HepG2 (cell line): ENCODE data around the gene ZBTB21. TPM values are rescaled to one million over a fixed set of nuclear protein-coding genes. Genes with fewer than 3 reads are reported as not detected.
A peak's percentile ranks its signal among the peaks of the same experiment; 100 is the strongest.

Source experiments
- CREBL2 ChIP-seq: sonication (generic); formaldehyde crosslinking; IDR thresholded peaks from 2 replicates; pipeline ENCODE4 v1.8.1; 2023; ENCODE audit warnings: missing genetic modification reagents, mild to moderate bottlenecking, borderline replicate concordance
- FOXP4 ChIP-seq: sonication (generic); formaldehyde crosslinking; IDR thresholded peaks from 2 replicates; pipeline ENCODE4 v1.4.0; 2020; ENCODE audit warnings: missing genetic modification reagents
- HNF4A ChIP-seq: sonication (generic); formaldehyde crosslinking; IDR thresholded peaks from 2 replicates; pipeline ENCODE4 v1.4.0; 2020; ENCODE audit warnings: missing genetic modification reagents
- KDM6A ChIP-seq: IDR thresholded peaks from 2 replicates; pipeline ENCODE4 v1.6.1; 2016; ENCODE audit warnings: low read depth
- MTF2 ChIP-seq: sonication (generic); formaldehyde crosslinking; IDR thresholded peaks from 2 replicates; pipeline ENCODE4 v1.5.0; 2020; ENCODE audit warnings: missing genetic modification reagents, borderline replicate concordance
- NFE2 ChIP-seq: sonication (generic); formaldehyde crosslinking; IDR thresholded peaks from 2 replicates; pipeline ENCODE4 v1.4.0; 2020; ENCODE audit warnings: missing genetic modification reagents
- REL ChIP-seq: sonication (generic); formaldehyde crosslinking; conservative IDR thresholded peaks from 2 replicates; pipeline ENCODE4 v1.8.0; 2022; ENCODE audit warnings: mild to moderate bottlenecking, missing genetic modification reagents, moderate library complexity
- U2AF1 ChIP-seq: fragments of 200-400 bp; formaldehyde crosslinking; optimal IDR thresholded peaks from 2 replicates; pipeline ENCODE3; 2017; ENCODE audit warnings: mild to moderate bottlenecking, low read depth, low read length
- ZBTB7B ChIP-seq: sonication (generic); formaldehyde crosslinking; IDR thresholded peaks from 2 replicates; pipeline ENCODE4 v1.4.0; 2020; ENCODE audit warnings: missing genetic modification reagents
- ZNF317 ChIP-seq: sonication (generic); formaldehyde crosslinking; IDR thresholded peaks from 2 replicates; pipeline ENCODE4 v1.5.0; 2020; ENCODE audit warnings: mild to moderate bottlenecking, missing genetic modification reagents
- ZNF549 ChIP-seq: sonication (generic); formaldehyde crosslinking; IDR thresholded peaks from 2 replicates; pipeline ENCODE4 v1.5.0; 2020; ENCODE audit warnings: missing genetic modification reagents
- ZNF687 ChIP-seq: sonication (generic); formaldehyde crosslinking; IDR thresholded peaks from 2 replicates; pipeline ENCODE4 v1.5.1; 2020; ENCODE audit warnings: mild to moderate bottlenecking, missing genetic modification reagents, moderate library complexity
- ZNF75D ChIP-seq: sonication (generic); formaldehyde crosslinking; IDR thresholded peaks from 2 replicates; pipeline ENCODE4 v1.8.1; 2023; ENCODE audit warnings: missing genetic modification reagents, mild to moderate bottlenecking, borderline replicate concordance
- polyA plus RNA-seq, 8 experiments: library from polyadenylated mRNA; depleted of rRNA in 3 of 8; stranded (reverse) in 7 of 8; unstranded in 1 of 8; fragments of >200 nt; fragmentation: Illumina TruSeq in 4 of 8; extraction: Trizol in 4 of 8; gene quantifications; 2 replicates each; pipeline versions ENCODE4 v1.2.1 to v1.2.3, GENCODE V29; 2011 to 2016; ENCODE audit warnings: low read depth in 4 of 8, missing spikeins in 1 of 8, mixed read lengths in 1 of 8; ENCODE audit not compliant: insufficient read depth in 1 of 8
- total RNA-seq, 5 experiments: library from RNA; depleted of rRNA; stranded (reverse); fragments of >200 nt; fragmentation: Illumina TruSeq; extraction: Trizol; gene quantifications; 2 replicates each; pipeline ENCODE4 v1.2.3, GENCODE V29; 2016; ENCODE audit warnings: low read depth in 1 of 5
- TF ChIP-seq, protein P1 (sequence below), 2 experiments: sonication (generic) in 1 of 2; formaldehyde crosslinking in 1 of 2; IDR thresholded peaks; 2 replicates each; pipeline versions ENCODE4 v1.5.1 to v1.6.1; 2011 to 2020; ENCODE audit warnings: borderline replicate concordance in 1 of 2, low read depth in 1 of 2, low read length in 1 of 2, mild to moderate bottlenecking in 1 of 2, missing genetic modification reagents in 1 of 2, moderate library complexity in 1 of 2
- TF ChIP-seq, protein P2 (sequence below): sonication (generic); formaldehyde crosslinking; IDR thresholded peaks from 2 replicates; pipeline ENCODE4 v1.5.0; 2020; ENCODE audit warnings: missing genetic modification reagents

ZBTB21 gene
- total and polyA plus RNA-seq, 2 of the 13 experiments (the other 11 are each of a cell fraction or from before 2014, with no cell fraction given): 4.5 to 6.1 TPM

GRCh38 chr21:42009018-42009830 is 936 bp downstream of the ZBTB21 start (continued):
- TF ChIP-seq MTF2 (CRISPR knock-in tag): no peak
- TF ChIP-seq KDM6A (CRISPR knock-in tag): no peak
- TF ChIP-seq, protein P1, sequence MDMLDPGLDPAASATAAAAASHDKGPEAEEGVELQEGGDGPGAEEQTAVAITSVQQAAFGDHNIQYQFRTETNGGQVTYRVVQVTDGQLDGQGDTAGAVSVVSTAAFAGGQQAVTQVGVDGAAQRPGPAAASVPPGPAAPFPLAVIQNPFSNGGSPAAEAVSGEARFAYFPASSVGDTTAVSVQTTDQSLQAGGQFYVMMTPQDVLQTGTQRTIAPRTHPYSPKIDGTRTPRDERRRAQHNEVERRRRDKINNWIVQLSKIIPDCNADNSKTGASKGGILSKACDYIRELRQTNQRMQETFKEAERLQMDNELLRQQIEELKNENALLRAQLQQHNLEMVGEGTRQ (IDR thresholded peaks at IDR 0.05; ENCODE audit: low read depth, low read length): no peak
- TF ChIP-seq, protein P1 (CRISPR knock-in tag; IDR thresholded peaks at IDR 0.05; ENCODE audit: borderline replicate concordance): no peak
- 0 out of 2 replicates have a peak, but pooled peaks have one; percentile 22 for TF ChIP-seq ZNF317 (CRISPR knock-in tag)
- TF ChIP-seq HNF4A (CRISPR knock-in tag): peak; percentile 45; the same call in 1 of the 2 replicates
- TF ChIP-seq NFE2: no peak
- no peak for TF ChIP-seq REL
- peak; percentile 87 for TF ChIP-seq ZNF687 (CRISPR knock-in tag)
- TF ChIP-seq ZBTB7B (CRISPR knock-in tag): peak; percentile 54; the same call in 1 of the 2 replicates
- no peak for TF ChIP-seq ZNF75D (CRISPR knock-in tag)
- no peak for TF ChIP-seq U2AF1
- TF ChIP-seq, protein P2, sequence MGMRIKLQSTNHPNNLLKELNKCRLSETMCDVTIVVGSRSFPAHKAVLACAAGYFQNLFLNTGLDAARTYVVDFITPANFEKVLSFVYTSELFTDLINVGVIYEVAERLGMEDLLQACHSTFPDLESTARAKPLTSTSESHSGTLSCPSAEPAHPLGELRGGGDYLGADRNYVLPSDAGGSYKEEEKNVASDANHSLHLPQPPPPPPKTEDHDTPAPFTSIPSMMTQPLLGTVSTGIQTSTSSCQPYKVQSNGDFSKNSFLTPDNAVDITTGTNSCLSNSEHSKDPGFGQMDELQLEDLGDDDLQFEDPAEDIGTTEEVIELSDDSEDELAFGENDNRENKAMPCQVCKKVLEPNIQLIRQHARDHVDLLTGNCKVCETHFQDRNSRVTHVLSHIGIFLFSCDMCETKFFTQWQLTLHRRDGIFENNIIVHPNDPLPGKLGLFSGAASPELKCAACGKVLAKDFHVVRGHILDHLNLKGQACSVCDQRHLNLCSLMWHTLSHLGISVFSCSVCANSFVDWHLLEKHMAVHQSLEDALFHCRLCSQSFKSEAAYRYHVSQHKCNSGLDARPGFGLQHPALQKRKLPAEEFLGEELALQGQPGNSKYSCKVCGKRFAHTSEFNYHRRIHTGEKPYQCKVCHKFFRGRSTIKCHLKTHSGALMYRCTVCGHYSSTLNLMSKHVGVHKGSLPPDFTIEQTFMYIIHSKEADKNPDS (CRISPR knock-in tag): no peak
- peak; percentile 6; the same call in 1 of the 2 replicates for TF ChIP-seq FOXP4 (CRISPR knock-in tag)
- TF ChIP-seq ZNF549 (CRISPR knock-in tag): no peak
- TF ChIP-seq CREBL2: 0 out of 2 replicates have a peak, but pooled peaks have one; percentile 35
